Measurements from ENCODE around the gene IGF1R. TPM values are rescaled to one million over a fixed set of nuclear protein-coding genes. Genes with fewer than 3 reads are reported as not detected.

IGF1R gene
- total and polyA plus RNA-seq, 2 of the 8 experiments (the other 6 are each of a cell fraction or from before 2014, with no cell fraction given) = 32.9 to 109 TPM

DNA sequence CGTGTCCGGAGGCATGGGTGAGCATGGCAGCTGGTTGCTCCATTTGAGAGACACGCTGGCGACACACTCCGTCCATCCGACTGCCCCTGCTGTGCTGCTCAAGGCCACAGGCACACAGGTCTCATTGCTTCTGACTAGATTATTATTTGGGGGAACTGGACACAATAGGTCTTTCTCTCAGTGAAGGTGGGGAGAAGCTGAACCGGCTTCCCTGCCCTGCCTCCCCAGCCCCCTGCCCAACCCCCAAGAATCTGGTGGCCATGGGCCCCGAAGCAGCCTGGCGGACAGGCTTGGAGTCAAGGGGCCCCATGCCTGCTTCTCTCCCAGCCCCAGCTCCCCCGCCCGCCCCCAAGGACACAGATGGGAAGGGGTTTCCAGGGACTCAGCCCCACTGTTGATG is 309.7 kb downstream of the IGF1R start:
- H4K5ac ChIP-seq (ENCODE audit: insufficient read length, low read depth, low read length) = no peak overlapping the region
- H3K23me2 ChIP-seq (ENCODE audit: low read depth, low read length) = 0 out of 2 replicates have a peak, but pooled peaks cover 1% of the 10 kb centered on the region
- no peak overlapping the region for H3K18ac ChIP-seq (ENCODE audit: extremely low read depth, low read length)
- no peaks in the 10 kb centered on the region for H3K27me3 ChIP-seq (replicated peaks in 1 of 4; ENCODE audit: control insufficient read depth in 3 of 4, extremely low read depth in 1 of 4, insufficient read depth in 3 of 4, low read length in 3 of 4)
- H3K4me2 ChIP-seq (ENCODE audit: insufficient read depth in 1 of 2, low read depth in 2 of 2, low read length in 2 of 2) = no peak overlapping the region
- H4K8ac ChIP-seq (ENCODE audit: extremely low read depth, insufficient read depth, low read length) = no peak overlapping the region
- no peak for TF ChIP-seq EZH2 (IDR thresholded peaks at IDR 0.05; ENCODE audit: low read depth, low read length, severe bottlenecking)
- TF ChIP-seq TAF7 (optimal IDR thresholded peaks at IDR 0.05; ENCODE audit: borderline replicate concordance, low read depth, low read length) = no peak
- TF ChIP-seq, protein P1, sequence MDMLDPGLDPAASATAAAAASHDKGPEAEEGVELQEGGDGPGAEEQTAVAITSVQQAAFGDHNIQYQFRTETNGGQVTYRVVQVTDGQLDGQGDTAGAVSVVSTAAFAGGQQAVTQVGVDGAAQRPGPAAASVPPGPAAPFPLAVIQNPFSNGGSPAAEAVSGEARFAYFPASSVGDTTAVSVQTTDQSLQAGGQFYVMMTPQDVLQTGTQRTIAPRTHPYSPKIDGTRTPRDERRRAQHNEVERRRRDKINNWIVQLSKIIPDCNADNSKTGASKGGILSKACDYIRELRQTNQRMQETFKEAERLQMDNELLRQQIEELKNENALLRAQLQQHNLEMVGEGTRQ (IDR thresholded peaks at IDR 0.05; ENCODE audit: low read length) = no peak
- TF ChIP-seq SAP30 (IDR thresholded peaks at IDR 0.05; ENCODE audit: insufficient read depth, insufficient replicate concordance, low read length) = no peak
- no peak for TF ChIP-seq FOSL1 (IDR thresholded peaks at IDR 0.05; ENCODE audit: insufficient read depth, low read depth, low read length)
- TF ChIP-seq, protein P2, sequence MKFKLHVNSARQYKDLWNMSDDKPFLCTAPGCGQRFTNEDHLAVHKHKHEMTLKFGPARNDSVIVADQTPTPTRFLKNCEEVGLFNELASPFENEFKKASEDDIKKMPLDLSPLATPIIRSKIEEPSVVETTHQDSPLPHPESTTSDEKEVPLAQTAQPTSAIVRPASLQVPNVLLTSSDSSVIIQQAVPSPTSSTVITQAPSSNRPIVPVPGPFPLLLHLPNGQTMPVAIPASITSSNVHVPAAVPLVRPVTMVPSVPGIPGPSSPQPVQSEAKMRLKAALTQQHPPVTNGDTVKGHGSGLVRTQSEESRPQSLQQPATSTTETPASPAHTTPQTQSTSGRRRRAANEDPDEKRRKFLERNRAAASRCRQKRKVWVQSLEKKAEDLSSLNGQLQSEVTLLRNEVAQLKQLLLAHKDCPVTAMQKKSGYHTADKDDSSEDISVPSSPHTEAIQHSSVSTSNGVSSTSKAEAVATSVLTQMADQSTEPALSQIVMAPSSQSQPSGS (IDR thresholded peaks at IDR 0.05; ENCODE audit: low read length) = no peak
- TF ChIP-seq CHD2 (IDR thresholded peaks at IDR 0.05; ENCODE audit: low read length) = no peak
- no peak for TF ChIP-seq CREB1 (IDR thresholded peaks at IDR 0.05)
- no peak for TF ChIP-seq KDM1A (IDR thresholded peaks at IDR 0.05; ENCODE audit: borderline replicate concordance, low read length)
- H2AK5ac ChIP-seq (ENCODE audit: low read depth, low read length) = no peak overlapping the region
- no peaks in the 10 kb centered on the region for H3K4me1 ChIP-seq (replicated peaks in 1 of 4; ENCODE audit: control insufficient read depth in 3 of 4, insufficient read depth in 4 of 4, low read length in 3 of 4)
- H3K27ac ChIP-seq (ENCODE audit: low read depth, low read length) = no peak overlapping the region
- H3K14ac ChIP-seq (ENCODE audit: insufficient read length) = no peak overlapping the region
- FAIRE-seq (no peak), DNase-seq (ENCODE audit: low read depth in 1 of 2, low spot score in 2 of 2) (no peak)
- H3K9ac ChIP-seq (replicated peaks in 1 of 4; ENCODE audit: extremely low read depth in 1 of 4, low read depth in 3 of 4, low read length in 3 of 4) = no peak overlapping the region
- H4K91ac ChIP-seq (replicated peaks; ENCODE audit: insufficient read length, low read length) = no peak overlapping the region
- H3K23ac ChIP-seq (ENCODE audit: insufficient read length) = no peak overlapping the region
- 91% methylated on average over 10 of the region's 11 CpGs; no CpG with 5 or more reads in 1 of the 2 experiments for WGBS, 2 experiments (ENCODE audit: extremely low coverage in 1 of 2, insufficient coverage in 1 of 2, insufficient read length in 1 of 2, insufficient replicate concordance in 2 of 2, low coverage in 1 of 2, low lambda C conversion rate in 2 of 2, missing lambda C conversion rate in 1 of 2)
- no peak overlapping the region for H2BK120ac ChIP-seq (replicated peaks; ENCODE audit: low read depth, low read length)
- peaks cover 15 to 61% (median 46%) of the 10 kb centered on the region in 4 experiments for H3K36me3 ChIP-seq (ENCODE audit: control insufficient read depth in 2 of 4, insufficient read depth in 4 of 4, low read length in 3 of 4)
- no peaks in the 10 kb centered on the region for H3K79me2 ChIP-seq (ENCODE audit: control insufficient read depth in 1 of 2, insufficient read depth in 2 of 2, low read length in 2 of 2)
- no peak overlapping the region for H3K4me3 ChIP-seq (ENCODE audit: extremely low read depth in 1 of 4, insufficient read depth in 2 of 4, low read depth in 3 of 4, low read length in 4 of 4)
- peaks cover 3 to 10% of the 10 kb centered on the region in 2 experiments; a peak in 1 of 4 replicates for H3K9me3 ChIP-seq (ENCODE audit: insufficient read depth in 2 of 2, low read depth in 1 of 2, low read length in 1 of 2)
- H4K20me1 ChIP-seq (replicated peaks in 1 of 2; ENCODE audit: control insufficient read depth in 1 of 2, insufficient read depth in 2 of 2, low read length in 2 of 2) = peaks cover 1 to 2% of the 10 kb centered on the region in 2 experiments
- H3K4ac ChIP-seq (replicated peaks; ENCODE audit: insufficient read length, low read depth, low read length) = no peak overlapping the region
- no peak overlapping the region for H2BK15ac ChIP-seq (ENCODE audit: low read length)
- no peak overlapping the region for H2BK20ac ChIP-seq (ENCODE audit: low read length)
- no peak overlapping the region for H2AFZ ChIP-seq (ENCODE audit: low read length)
- H3K79me1 ChIP-seq (ENCODE audit: low read depth, low read length) = no peaks in the 10 kb centered on the region
- no peak overlapping the region for H3K56ac ChIP-seq (replicated peaks; ENCODE audit: insufficient read length, low read depth, low read length)
- H2BK5ac ChIP-seq (ENCODE audit: low read depth, low read length) = no peak overlapping the region
- ChIA-PET CTCF (ENCODE audit: partially characterized antibody) (interaction anchor here (0.8 to 1.7 kb wide), 3 partner anchors 10 to 113 kb away, joined by 3 read pairs; no protein-coding TSS in a partner anchor), POLR2A (ENCODE audit: partially characterized antibody) (no interaction called here)
- H2BK12ac ChIP-seq (ENCODE audit: low read depth, low read length) = no peak overlapping the region
